Endothelial cell of hepatic sinusoid (primary cell): ENCODE measurements around the gene STAB1.

ENCODE experiments used
- in situ Hi-C: cut with HindIII; loops from 2 replicates; pipeline ENCODE4 v1.10.0; 2017; ENCODE audit warnings: low sequenced_read_pairs

The STAB1 gene

DNA sequence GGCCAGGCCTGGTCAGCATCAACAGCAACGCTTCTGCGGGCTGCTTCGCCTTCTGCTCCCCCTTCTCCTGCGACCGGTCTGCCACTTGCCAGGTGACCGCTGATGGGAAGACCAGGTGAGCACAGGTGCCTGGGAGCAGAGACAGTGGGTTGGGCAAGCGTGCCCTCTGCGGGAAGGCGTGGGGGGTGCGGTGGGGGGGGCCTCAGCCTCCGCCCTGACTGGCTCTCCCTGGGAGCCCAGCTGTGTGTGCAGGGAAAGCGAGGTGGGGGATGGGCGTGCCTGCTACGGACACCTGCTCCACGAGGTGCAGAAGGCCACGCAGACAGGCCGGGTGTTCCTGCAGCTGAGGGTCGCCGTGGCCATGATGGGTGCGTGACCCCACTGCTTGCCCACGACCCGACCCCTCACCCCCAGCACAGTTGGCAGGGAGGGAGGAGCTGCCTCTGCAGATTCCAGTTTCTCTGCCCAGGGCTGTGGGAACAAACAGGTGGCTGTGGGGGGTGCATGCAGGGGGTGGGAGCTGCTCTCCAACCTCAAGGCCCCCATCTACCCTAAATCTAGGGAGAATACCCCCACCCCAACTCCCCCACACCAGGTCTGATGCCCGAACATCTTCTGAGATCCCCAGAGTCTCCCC, 8.8 kb downstream of the STAB1 start:
- in situ Hi-C loops, result no loop called here

DNA sequence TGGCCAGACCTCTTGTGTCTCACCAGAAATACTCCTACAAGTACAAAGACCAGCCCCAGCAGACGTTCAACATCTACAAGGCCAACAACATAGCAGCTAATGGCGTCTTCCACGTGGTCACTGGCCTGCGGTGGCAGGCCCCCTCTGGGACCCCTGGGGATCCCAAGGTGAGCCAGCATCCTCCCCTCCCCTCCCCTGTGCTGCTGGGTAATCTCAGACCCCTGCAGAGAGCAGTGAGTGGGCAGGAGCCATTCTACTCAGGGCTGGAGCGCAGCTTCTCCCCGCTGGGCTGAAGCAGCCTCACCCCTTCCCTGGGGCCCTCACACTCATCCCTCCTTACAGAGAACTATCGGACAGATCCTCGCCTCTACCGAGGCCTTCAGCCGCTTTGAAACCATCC, 9.8 kb downstream of the STAB1 start:
- in situ Hi-C loops, result no loop called here

DNA sequence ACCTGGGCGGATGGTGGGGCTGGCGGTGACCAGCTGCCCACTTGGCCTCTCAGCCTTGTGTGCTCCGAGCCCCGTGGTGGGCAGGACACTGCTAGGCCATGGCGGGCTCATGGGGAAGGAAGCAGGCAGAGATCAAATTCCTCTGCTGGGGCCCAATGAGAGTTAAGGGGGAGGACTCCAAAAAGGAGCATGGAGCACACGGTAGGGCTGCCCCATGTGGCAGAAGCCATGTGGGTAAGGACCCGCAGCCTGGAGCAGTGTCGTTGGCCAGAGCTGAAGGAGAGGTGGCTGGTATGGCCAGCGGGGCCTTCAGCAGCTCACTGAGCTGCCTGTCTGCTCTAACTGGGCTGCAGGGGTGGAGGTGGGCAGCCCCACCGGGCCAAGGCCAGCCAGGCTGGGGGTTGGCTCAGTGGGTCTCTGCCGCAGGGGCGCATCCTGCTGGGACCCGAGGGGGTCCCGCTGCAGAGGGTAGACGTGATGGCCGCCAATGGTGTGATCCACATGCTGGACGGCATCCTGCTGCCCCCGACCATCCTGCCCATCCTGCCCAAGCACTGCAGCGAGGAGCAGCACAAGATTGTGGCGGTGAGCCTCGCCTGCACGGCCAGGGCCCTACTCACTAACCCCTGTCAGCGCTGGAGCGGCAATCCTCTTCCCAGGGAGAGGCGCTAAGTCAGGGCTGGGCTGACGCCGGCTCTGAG, 11.3 kb downstream of the STAB1 start:
- in situ Hi-C loops, result no loop called here

DNA sequence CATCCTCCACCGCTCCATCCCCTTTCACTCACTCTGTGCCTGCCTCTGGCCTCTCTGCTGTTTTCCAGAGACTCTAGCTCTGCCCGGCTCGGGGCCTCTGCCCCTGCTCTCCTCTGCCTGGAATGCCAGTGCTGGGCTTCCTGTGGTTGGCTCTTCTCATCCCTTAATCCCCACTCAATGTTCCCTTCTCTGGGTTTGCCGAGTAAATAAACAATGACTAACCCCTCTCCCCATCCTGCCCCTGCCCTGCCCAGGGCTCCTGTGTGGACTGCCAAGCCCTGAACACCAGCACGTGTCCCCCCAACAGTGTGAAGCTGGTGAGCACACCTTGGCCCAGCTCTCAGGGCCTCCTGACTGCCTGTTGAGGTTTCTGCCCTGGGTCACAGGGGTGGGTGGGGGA, 12.2 kb downstream of the STAB1 start:
- in situ Hi-C loops, result no loop called here

DNA sequence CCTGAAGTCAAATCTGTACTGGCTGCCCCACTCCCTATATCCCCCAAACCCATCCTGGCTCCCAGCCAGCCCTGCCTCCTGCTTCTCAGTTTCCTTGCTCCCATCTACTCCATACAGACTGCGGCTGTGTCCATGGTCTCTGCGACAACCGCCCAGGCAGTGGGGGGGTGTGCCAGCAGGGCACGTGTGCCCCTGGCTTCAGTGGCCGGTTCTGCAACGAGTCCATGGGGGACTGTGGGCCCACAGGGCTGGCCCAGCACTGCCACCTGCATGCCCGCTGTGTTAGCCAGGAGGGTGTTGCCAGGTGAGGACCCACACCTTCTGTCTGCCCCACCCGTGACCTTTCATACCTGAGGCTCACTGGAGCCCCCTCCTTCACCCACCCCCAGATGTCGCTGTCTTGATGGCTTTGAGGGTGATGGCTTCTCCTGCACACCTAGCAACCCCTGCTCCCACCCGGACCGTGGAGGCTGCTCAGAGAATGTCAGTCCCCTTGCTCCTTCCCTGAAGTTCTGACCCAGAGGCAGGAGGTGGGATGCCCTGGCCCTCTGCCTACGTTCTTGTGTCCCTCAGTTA, 14.7 kb downstream of the STAB1 start:
- in situ Hi-C loops, result no loop called here

DNA sequence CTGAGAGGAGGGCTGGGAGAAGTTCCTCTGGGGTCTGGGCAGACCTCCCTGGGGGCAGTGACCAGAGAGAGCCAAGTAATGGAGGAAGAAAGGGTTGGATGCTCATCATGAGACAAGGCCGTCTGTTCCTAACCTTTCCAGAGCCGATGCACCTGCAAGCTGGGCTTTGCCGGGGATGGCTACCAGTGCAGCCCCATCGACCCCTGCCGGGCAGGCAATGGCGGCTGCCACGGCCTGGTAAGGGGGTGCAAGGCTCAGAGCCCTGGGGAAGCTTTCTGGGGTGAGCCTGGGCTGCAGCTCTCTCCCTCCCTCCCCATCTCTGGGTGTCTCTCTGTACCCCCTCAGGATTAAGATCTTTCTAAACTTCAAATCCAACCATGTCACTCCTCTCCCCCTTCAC, 16.4 kb downstream of the STAB1 start:
- in situ Hi-C loops, result no loop called here

DNA sequence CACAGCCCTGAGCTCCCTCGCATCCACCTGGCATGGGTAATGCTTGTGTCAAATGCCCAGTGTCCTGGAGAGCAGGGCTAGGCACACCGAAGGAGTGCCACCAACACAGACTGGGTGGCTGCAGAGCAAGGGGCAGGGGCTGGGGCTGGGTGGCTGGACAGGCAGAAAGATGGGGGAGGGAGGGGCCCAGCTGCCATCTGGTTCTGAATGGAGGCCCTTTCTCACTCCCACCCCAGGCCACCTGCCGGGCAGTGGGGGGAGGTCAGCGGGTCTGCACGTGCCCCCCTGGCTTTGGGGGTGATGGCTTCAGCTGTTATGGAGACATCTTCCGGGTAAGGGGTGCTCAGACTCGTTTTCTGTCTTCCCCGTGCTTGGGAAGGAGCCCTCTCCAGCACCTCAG, 17.0 kb downstream of the STAB1 start:
- in situ Hi-C loops, result no loop called here

DNA sequence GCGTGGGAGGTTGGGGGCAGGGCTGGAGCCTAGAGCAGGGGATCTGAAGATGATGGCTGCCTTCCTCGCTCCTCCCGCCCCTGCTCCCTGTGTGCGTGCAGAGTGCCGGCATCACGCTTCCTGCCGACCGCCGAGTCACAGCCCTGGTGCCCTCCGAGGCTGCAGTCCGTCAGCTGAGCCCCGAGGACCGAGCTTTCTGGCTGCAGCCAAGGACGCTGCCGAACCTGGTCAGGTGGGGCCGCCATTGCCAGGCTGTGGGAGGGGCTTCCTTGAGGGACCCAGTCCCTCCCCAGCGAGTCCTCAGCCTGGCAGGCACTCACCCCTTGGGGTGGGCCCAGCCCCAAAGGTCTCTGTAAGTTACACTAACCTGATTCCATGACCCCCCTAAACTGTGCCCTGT, 17.6 kb downstream of the STAB1 start:
- in situ Hi-C loops, result no loop called here

DNA sequence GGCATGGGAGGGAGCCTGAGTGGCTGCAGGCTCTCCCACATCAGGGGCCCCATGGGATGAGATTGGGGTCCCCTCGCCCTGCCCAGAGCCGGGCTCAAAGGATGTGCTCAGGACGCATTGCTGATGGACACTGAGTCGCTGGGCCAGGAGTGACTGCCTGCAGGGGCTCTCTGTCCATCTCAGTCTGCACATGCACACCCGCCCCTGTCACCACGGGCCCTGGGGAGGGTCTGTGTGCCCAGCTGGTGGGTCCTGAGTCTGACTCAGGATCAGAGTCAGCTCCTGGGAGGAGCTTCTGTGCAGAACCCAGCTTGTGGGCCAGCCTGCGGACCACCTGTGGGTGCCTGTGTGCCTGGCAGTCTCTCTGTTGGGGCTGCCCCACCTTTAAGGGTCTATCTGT, 18.1 kb downstream of the STAB1 start:
- in situ Hi-C loops, result no loop called here

DNA sequence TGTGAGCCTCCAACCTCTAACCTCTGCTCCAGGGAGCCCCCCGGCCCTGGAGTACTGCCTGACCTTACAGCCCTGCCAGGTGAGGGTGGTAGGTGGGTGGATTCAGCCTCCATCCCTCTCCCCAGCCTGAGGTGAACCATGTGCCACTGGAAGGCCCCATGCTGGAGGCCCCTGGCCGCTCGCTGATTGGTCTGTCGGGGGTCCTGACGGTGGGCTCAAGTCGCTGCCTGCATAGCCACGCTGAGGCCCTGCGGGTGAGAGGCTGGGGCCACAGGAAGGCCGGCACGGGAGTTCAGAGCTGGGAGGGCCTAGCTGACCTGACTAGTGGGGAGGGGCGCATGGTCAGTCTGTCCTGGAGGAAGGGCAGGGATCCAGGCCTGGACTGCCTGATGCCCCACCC, 19.4 kb downstream of the STAB1 start:
- in situ Hi-C loops, result no loop called here

DNA sequence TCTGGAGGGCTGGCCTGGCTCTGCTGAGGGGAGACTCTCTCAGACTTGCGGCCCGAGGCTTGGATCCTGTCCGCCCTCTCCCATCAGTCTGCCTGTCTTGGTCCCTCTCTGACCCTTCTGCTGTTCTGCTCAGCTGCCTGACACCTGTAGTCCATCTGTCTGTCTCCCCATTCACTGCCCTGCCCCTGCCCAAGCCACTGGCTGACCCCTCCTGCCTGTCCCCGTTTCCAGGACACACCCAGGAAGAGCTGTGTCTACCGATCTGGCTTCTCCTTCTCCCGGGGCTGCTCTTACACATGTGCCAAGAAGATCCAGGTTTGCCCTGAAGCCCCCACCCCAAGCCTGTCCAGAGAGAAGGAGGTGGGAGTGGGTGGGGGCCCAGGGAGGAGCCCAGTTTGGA, 20.1 kb downstream of the STAB1 start:
- in situ Hi-C loops, result no loop called here

DNA sequence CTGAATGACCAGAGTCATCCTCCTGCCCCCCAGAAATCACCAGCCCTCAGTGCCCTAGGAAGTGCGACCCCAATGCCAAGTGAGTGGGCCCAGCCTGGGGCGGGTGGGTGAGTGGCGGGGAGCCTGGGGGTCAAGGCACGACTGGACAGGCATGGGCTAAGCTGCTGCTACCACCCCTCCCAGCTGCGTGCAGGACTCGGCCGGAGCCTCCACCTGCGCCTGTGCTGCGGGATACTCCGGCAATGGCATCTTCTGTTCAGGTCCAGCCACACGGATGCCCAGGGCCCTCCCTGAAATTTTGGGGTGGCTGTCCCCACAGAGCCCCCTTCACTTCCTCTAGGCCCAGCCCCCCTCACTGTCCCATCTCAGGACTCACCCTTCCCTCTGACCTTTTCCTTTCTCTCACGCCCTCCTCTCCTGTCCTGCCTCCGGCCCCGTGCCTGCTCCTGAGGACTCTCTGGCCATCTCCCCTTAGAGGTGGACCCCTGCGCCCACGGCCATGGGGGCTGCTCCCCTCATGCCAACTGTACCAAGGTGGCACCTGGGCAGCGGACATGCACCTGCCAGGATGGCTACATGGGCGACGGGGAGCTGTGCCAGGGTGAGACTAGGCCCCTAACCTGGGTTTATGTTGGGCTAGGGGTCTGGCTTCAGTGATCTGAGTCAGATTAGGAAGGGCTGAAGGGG, 21.5 kb downstream of the STAB1 start:
- in situ Hi-C loops, result no loop called here

DNA sequence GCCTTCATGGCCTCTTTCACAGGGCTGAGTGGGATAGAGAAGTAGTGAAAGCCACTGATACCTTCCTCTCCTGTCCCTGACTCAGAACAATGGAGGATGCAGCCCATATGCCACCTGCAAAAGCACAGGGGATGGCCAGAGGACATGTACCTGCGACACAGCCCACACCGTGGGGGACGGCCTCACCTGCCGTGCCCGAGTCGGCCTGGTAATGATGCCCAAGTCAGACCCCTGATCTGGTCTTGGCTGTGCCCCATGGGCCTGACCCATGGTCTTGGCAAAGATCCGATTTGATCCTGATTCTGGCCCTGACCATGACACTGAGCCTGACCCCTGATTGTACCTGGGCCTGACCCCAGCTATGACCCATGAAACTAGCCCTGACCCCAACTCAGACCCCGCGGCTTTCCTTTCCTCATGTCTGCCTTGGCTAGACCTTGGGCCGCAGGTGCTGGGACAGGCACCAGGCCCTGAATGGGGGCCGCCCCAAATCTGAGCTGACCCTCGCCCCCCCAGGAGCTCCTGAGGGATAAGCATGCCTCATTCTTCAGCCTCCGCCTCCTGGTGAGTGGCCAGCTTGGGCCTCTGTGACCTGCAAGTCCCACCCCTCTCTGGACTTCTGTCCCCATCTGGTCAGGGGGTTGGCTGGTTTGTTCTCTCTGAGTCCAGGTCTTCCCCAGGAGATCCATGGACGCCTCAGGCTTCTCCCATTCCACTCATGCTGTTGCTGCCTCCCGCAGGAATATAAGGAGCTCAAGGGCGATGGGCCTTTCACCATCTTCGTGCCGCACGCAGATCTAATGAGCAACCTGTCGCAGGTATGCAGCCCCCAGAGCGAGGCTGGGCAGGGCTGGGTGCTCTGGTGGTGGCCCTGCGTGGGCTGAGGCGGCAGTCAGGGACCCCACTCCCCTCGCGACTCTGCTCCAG, 22.9 kb downstream of the STAB1 start:
- in situ Hi-C loops, result no loop called here

DNA sequence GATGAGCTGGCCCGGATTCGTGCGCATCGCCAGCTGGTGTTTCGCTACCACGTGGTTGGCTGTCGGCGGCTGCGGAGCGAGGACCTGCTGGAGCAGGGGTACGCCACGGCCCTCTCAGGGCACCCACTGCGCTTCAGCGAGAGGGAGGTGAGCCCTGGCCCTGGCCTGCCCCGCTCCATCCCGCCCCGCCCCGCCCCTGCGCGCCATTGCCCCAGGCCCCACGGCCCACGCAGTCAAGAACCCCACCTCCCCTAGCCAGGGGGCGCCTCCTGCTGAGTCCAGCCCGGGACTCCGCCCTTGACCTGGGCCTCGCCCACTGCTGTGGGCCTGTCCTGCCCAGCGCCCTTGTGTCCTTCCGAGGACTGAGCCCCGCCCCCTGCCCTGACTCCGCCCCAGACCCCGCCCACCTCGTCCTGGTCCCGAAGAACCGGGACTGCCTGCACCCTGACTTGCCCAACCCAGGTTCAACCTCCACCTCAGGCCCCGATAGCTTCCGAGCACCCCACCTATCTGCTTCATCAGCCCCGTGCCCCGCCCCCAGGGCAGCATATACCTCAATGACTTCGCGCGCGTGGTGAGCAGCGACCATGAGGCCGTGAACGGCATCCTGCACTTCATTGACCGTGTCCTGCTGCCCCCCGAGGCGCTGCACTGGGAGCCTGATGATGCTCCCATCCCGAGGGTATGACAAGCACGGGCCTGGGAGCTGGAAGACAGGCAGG, 23.7 kb downstream of the STAB1 start:
- in situ Hi-C loops, result no loop called here

DNA sequence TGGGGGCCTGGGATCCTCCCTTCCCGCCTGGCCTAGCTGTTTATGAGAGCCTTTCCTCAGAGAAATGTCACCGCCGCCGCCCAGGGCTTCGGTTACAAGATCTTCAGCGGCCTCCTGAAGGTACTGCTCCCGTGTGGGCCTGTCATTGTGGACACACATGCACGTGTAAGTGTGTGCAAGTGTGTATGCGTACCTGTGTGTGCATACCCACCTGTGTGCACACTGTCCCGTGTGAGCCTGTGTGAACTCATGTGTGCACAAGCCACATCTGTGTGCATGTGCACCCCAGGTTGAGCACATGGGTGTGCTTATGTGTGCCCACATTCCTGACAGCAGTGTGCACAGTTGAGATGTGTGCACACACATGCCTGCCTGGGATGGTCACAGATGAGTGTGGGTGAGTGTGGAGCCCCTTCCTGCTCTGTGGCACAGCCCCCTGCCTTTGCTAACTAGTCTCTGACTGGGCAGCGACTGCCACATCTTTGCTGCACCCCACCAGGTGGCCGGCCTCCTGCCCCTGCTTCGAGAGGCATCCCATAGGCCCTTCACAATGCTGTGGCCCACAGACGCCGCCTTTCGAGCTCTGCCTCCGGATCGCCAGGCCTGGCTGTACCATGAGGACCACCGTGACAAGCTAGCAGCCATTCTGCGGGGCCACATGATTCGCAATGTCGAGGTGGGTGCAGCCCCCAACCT, 24.5 kb downstream of the STAB1 start:
- in situ Hi-C loops, result no loop called here

DNA sequence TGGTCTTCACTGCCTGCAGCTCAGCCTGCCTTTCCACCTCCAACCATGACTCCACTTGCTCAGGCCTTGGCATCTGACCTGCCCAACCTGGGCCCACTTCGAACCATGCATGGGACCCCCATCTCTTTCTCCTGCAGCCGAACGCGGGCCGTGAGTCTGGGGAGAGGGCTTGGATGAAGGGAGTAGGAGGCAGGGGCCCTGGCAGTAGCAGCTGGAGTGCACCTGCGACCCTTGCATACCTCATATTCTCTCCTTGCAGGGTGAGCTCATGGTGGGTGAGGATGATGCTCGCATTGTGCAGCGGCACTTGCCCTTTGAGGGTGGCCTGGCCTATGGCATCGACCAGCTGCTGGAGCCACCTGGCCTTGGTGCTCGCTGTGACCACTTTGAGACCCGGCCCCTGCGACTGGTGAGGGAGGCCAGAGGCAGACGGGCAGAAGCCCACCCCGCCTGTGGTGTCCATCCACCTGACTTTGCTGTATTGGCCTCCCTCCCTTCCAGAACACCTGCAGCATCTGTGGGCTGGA, 25.1 kb downstream of the STAB1 start:
- in situ Hi-C loops, result no loop called here

DNA sequence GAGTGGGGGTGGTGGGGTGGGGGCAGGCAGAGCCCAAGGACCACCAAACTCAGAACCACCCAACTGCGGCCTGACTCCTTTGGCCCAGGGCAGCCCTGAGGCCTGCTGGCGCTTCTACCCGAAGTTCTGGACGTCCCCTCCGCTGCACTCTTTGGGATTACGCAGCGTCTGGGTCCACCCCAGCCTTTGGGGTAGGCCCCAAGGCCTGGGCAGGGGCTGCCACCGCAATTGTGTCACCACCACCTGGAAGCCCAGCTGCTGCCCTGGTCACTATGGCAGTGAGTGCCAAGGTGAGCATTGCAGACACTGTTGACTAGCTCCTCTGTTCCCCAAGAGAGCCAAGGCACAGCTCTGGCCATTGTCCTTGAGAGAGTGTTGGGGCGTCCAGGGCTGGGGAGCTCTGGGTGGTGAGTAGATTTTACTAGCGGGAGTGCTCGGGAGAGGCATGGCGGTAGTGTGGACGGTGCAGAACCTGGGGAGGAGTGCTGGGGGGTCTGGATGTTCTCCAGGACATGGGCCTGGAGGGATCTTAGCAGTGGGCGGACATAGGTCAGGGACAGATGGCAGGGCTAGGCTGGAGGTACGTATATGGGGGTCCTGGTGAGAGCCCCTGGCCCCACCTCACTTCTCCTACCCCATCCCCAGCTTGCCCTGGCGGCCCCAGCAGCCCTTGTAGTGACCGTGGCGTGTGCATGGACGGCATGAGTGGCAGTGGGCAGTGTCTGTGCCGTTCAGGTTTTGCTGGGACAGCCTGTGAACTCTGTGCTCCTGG, 25.8 kb downstream of the STAB1 start:
- in situ Hi-C loops, result no loop called here

DNA sequence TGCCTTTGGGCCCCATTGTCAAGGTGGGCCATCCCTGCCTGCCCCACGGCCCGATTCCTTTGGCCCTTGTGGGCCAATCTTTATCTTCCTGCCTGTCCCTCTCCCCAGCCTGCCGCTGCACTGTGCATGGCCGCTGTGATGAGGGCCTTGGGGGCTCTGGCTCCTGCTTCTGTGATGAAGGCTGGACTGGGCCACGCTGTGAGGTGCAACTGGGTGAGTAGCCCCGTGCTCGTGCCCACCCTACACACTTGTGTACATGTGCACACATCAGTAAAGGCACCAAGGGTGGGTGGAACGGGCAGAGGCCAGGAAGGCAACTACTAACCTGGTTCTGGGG, 26.3 kb downstream of the STAB1 start:
- in situ Hi-C loops, result no loop called here
